MV-4-11 (cell line): Measurements from ENCODE around the gene STX18.
"Not testable (repeated sequence)": the region's sequence is repeated elsewhere in the genome, so short reads cannot be mapped to it uniquely, and the experiment has no call there.

Experiments
- DNase-seq: peaks from one replicate; lab custom pipeline; 2025; lab: John Stamatoyannopoulos, UW

STX18 gene

GRCh38 chr4:4479366-4479765, 62.5 kb downstream of the STX18 start:
- no peak for DNase-seq

- DNase-seq: no peak
These were observed 64.1 kb downstream of the STX18 start for GRCh38 chr4:4477796-4478195.

- DNase-seq: no peak
These were observed 64.5 kb downstream of the STX18 start for GRCh38 chr4:4477391-4477790.

- no peak for DNase-seq
These were observed 67.4 kb downstream of the STX18 start for GRCh38 chr4:4474476-4474875.

- DNase-seq: no peak
These were observed 69.4 kb downstream of the STX18 start for GRCh38 chr4:4472344-4472958.

GRCh38 chr4:4471195-4471594, 70.7 kb downstream of the STX18 start:
- DNase-seq: no peak

- DNase-seq: no peak
These were observed 71.6 kb downstream of the STX18 start for GRCh38 chr4:4470208-4470607.

GRCh38 chr4:4465238-4465637, 76.6 kb downstream of the STX18 start:
- not testable (repeated sequence) for DNase-seq

GRCh38 chr4:4462970-4463369, 78.9 kb downstream of the STX18 start:
- no peak for DNase-seq

GRCh38 chr4:4461850-4462249, 80.0 kb downstream of the STX18 start:
- DNase-seq: no peak

- DNase-seq: no peak
These were observed 80.7 kb downstream of the STX18 start for GRCh38 chr4:4461178-4461577.

- DNase-seq: no peak
These were observed 81.1 kb downstream of the STX18 start for GRCh38 chr4:4460759-4461158.

GRCh38 chr4:4459181-4459580, 82.7 kb downstream of the STX18 start:
- no peak for DNase-seq

- DNase-seq: no peak
These were observed 83.9 kb downstream of the STX18 start for GRCh38 chr4:4457803-4458553.

- DNase-seq: no peak
These were observed 84.9 kb downstream of the STX18 start for GRCh38 chr4:4456816-4457578.

GRCh38 chr4:4456351-4456750, 85.5 kb downstream of the STX18 start:
- no peak for DNase-seq

- DNase-seq: no peak
These were observed 86.5 kb downstream of the STX18 start for GRCh38 chr4:4455210-4455865.

GRCh38 chr4:4446434-4446833, 95.4 kb downstream of the STX18 start:
- DNase-seq: no peak

- no peak for DNase-seq
These were observed 98.0 kb downstream of the STX18 start for GRCh38 chr4:4443821-4444220.

- no peak for DNase-seq
These were observed 101.4 kb downstream of the STX18 start for GRCh38 chr4:4440333-4441061.

GRCh38 chr4:4439782-4440181, 102.1 kb downstream of the STX18 start:
- DNase-seq: no peak

GRCh38 chr4:4438891-4439290, 103.0 kb downstream of the STX18 start:
- no peak for DNase-seq
